ENCODE measurements around the gene ILDR2.

ILDR2 gene

DNA sequence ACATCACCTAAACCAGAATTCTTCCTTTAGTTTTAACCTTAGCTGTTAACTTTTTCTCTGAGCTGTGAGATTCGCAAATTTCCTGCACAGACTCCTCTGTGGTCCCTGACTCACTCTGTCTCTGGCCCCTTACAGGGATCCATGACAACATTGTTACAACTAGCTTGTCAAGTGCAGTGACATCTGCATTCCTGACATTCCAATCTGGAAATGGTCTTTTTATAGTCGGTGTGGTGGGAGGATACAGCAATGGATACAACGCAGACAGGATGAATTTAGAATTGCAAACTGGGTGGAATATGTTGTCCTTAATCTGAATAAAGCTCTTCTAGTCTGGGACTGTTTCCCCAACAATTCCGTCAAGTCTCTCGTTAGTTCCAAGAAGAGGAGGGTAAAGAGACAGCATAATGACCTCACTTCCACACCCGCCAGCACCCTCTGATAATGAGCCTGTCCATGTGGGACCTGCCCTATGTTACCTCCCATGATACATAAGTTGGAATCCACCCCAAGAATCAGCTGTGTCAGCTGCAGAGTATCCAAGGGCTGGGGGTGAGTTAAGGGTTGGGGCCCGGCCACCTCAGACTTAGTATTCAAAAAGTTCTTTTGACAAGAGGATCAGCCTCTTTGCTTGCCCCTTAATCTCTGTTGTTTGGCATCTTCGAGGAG lies 49.4 kb downstream of the ILDR2 start:
- FAIRE-seq (no peak), DNase-seq (ENCODE audit: low spot score) (peak; percentile 81)

DNA sequence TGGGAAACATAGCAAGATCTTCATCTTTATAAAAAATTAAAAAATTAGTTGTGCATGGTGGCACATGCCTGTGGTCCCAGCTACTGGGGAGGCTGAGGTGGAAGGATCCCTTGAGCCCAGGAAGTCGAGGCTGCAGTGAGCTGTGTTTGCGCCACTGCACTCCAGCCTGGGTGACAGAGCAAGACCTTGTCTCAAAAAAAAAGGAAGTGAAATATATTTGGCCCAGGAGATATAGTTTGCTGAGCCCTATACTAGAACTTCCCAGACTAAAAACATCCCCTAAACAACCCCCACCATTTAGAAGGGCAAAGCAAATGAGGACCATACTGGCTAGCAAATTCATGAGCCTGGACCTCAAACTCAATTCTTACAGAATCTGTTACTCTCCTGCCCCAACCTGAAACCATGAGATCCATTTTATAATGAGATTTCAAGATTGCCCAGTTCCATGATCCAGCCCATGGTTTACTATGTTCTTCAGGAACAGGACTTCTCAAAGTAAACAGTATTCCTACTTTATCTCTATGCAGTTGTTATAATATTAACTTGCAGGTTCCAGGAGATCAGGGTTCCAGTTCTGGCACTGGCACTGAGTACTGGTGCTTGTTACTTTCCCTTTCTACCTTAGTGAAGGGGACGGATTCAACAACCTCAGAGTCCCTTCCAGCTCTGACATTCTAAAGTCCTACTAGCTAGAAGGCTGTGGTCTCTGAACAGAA lies 50.4 kb downstream of the ILDR2 start:
- no peak for DNase-seq (ENCODE audit: low spot score)
- no peak for FAIRE-seq

DNA sequence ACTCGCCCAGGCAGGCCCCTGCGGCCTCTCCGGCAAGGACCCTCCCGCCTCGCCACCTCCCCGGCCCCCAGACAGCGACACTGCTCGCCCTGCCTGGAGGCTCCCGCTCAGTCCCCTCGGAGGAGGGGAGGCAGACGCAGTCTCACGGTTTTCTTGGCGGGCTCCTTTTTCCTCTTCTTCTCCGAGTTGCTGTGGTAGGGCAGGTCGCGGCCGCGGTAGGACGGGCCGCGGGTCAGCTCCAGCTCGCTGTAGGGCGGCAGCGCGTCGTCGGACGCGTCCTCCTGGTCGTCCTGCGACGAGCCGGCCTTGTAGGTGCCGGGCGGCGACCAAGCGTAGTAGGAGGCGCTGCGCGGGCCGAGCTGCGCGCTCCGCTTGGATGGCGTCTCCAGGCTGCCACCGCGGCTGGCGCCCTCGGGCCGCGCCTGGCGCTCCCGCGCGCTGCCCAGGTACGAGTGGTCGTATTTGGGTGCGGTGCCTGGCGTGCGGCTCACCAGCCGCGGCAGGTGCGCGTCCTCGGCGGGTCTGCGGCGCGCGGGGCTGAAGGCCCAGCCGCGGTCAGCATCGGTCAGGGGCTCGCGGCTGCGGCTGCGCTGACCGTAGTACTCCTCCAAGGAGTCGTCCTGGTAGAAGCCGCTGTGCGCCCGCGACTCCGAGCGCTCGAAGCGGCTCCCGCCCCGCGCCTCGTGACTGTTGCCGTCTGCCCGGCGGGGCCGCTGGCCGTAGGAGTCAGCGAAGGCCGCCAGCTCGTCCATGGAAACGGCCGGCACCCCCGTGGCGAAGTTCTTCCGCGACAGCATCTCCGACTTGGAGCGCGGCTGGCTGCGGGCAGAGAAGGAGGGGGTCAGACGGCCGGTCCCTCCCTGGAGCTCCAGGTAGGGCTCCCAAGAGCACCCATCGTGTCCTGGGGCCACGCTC lies 54.5 kb downstream of the ILDR2 start:
- FAIRE-seq, result no peak
- no peak for DNase-seq (ENCODE audit: low spot score)

DNA sequence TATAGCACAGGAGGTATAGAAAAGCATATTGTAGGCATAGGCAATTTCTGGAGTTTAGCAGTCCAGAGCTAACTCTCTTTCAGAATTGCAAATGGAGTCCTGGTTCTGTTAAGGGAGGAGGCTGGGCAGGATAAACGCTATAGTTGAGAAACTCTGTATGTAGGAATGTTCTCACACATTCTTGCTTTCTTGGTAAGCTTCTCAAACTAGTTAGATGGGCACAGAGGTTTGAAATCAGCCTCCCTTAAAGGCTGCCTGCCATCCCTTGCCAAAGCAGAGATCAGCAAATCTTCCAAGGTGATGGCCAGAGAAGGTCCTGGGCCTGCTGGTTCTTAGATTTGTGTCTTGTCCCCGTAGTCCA lies 56.4 kb downstream of the ILDR2 start:
- FAIRE-seq (no peak), DNase-seq (ENCODE audit: low spot score) (no peak)

GRCh38 chr1:166918088-166918955 lies 57.0 kb downstream of the ILDR2 start:
- FAIRE-seq (no peak), DNase-seq (ENCODE audit: low spot score) (no peak)

GRCh38 chr1:166915941-166916340 lies 59.4 kb downstream of the ILDR2 start:
- peak; percentile 55 for DNase-seq (ENCODE audit: low spot score)
- peak; percentile 87 for FAIRE-seq

DNA sequence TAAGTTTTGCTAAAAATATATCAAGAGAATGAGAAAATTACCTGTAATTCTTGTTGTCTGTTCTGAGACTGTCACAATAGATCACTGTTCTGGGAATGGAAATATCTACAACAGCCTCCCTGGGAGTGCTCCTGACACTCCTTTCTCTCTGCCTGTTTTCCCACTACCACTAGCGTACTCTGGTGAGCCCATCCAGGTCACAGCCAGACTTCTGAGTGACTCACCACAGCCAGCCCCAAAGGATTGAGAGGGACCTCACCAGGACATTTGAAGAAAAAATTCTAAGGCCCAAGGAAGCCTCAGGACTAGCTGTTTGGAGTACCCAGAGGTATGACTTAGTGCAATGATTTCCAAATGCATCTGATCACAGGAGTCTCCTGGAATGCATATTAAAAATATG lies 60.3 kb downstream of the ILDR2 start:
- FAIRE-seq (no peak), DNase-seq (ENCODE audit: low spot score) (no peak)

DNA sequence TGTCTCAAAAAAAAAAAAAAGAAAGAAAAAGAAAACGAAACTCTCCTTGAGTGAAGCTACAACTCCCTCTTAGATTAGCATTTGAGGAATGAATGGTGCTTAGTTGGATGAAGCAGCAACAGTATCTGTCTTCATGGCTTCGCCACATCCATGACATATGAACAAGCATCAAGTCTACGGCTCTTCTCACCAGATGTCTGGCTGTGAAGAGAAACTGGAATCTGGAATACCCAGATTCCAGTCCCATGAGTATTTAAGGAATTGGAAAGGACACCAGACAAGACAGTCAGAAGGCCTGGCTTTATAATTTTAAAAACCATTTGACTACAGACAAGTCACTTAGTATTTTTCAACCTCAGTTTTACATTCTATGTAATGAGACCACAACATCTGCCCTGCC lies 61.2 kb downstream of the ILDR2 start:
- FAIRE-seq (no peak), DNase-seq (ENCODE audit: low spot score) (no peak)

DNA sequence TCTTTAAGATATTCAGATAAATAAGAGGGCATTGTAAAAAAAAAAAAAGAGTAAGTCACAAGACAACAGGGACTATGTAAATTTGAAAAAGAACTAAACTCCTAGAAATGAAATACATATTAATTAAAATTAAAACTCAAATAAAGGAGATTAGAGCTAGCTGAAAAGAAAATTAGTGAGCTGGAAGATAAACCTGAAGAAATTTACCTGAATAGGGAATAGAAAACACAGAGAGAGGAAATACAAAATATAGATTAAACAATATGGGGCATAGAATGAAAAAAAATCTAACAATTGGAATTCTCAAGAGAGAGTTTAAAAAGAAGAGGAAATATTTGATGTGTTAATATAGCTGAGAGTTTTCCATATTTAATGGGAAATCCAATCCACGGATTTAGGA lies 63.7 kb downstream of the ILDR2 start:
- DNase-seq (ENCODE audit: low spot score) (no peak), FAIRE-seq (no peak)

- peak; percentile 84 for DNase-seq (ENCODE audit: low spot score)
- no peak for FAIRE-seq
Observed at GRCh38 chr1:166910396-166910994, 64.8 kb downstream of the ILDR2 start.

DNA sequence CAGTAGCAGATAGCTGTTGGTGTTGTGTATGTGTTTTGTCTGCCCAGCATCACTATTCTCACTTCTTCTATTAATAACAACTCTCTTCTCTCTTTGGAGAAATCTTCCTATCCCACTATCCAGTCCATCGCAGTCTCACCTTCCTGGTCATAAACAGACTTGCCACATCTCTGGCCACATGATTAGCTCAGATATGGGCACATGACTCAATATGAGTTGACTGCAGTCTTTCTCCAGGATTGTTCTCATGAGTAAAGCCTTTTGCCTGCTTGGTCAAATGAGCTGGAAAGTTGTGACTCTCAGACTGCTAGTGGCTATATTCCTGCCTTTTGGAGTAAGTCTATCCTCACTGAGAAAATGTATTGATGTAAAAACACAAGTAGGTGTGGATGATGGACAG lies 66.4 kb downstream of the ILDR2 start:
- FAIRE-seq (no peak), DNase-seq (ENCODE audit: low spot score) (no peak)

GRCh38 chr1:166907763-166908162 lies 67.6 kb downstream of the ILDR2 start:
- FAIRE-seq, result no peak
- no peak for DNase-seq (ENCODE audit: low spot score)

GRCh38 chr1:166907051-166907450 lies 68.3 kb downstream of the ILDR2 start:
- DNase-seq (ENCODE audit: low spot score) (no peak), FAIRE-seq (no peak)

DNA sequence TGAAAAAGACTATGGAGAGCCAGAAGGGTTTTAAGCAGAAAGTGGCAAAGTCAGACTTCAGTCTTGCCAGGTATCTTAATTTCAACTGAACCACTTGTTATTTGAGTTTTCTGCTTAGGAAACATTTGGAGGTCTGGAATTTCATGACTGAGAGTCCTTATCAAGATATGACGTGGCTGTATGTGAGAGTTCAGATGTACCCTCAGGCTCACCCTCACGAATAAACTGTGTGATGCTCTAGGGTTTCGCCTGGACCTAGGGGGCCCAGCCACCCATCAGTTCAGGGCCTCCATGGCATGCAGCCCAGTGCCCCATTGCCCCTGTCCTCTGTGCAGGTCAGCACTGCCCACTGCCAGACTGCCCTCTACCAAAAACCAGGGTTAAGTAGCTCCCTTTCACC lies 68.7 kb downstream of the ILDR2 start:
- FAIRE-seq (no peak), DNase-seq (ENCODE audit: low spot score) (no peak)

DNA sequence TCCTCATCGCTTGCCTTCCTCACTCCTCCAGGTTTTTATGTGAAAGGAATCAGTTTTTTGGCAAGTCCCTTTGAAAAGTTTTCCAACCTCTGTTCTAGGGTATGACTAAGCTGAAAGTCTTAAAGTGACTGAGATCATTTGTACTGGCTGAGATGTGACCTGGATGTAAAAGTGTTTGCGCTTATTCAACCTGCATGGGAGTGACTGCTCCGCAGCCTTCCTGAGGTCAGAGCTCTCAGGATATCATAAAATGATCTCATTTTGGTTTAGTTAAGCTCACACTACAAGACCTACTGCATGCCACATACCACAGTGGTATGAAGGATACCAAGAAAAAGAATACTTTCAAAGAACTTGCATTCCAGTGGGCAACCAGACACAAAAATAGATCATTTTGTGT lies 69.4 kb downstream of the ILDR2 start:
- DNase-seq (ENCODE audit: low spot score) (peak; percentile 82), FAIRE-seq (no peak)

GRCh38 chr1:166905136-166905535 lies 70.2 kb downstream of the ILDR2 start:
- DNase-seq (ENCODE audit: low spot score), result no peak
- no peak for FAIRE-seq

DNA sequence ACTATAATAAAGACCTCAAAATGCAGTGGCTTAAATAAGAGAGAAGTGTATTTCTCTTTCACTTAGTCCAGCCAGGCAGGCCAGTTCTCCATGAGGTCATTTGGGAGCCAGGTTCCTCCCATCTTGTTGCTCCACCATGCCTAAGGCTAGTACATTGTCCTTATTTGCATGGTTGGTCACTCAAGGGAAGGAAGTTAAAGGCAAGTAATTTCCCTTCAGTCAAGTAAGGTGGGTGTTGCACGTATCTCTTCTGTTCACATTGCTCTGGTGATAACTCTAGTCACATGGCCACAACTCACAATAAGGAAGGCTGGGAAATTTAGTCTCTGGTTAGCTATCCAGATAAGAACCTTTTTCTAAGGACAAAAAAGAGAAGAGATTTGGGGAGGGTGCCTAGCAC lies 72.1 kb downstream of the ILDR2 start:
- no peak for DNase-seq (ENCODE audit: low spot score)

GRCh38 chr1:166902279-166902678 lies 73.1 kb downstream of the ILDR2 start:
- DNase-seq (ENCODE audit: low spot score) (no peak), FAIRE-seq (no peak)

More for the DNA sequence above, 72.1 kb downstream of the ILDR2 start:
- no peak for FAIRE-seq

DNA sequence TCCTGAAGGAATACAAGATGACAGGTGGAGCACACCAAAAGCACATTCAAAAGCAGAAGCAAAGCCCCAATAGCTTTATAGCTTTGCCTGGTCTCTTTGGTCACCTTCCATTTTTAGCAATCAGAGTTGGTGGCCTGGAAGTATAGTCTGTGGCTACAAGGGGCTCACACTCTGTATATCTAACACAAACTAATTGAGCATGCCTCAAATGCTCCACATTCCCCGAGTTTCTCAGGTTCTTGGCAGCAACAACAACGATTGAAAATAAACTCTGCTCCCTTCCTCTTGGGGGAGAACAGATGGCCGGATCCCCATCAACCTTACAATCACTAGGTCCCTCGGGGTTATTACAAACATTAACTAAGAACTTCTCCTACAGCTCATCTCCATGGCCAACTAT lies 74.4 kb downstream of the ILDR2 start:
- DNase-seq (ENCODE audit: low spot score), result no peak

GRCh38 chr1:166899769-166900168 lies 75.6 kb downstream of the ILDR2 start:
- DNase-seq (ENCODE audit: low spot score) (no peak), FAIRE-seq (no peak)

More for the DNA sequence above, 74.4 kb downstream of the ILDR2 start:
- no peak for FAIRE-seq

DNA sequence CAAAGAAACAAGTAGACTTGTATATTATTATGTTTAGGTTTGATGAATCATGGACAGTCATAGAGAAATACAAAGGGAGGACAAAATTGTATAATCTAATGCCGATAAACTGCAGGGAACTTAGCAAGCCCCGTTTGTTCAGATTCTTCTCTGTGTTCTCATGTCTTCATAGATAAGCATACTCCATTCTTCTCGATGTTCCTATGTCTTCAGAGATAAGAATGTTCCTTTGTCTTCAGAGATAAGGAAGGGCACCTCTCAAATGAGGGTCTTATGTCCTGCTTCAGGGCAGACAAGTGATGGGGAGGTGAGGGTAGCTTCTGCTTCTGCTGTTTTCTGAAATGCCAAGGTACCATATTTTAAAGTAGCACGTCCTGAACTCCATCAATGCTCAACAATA lies 79.6 kb downstream of the ILDR2 start:
- no peak for FAIRE-seq
- DNase-seq (ENCODE audit: low spot score), result no peak
